HTR-8/SVneo (cell line): ENCODE data around the gene NAT9.

Experiments
- DNase-seq: peaks from one replicate; pipeline ENCODE4 v3.0.0; 2011; ENCODE audit warnings: low spot score, mixed read lengths; ENCODE audit not compliant: insufficient read length
- FAIRE-seq: peaks from 2 replicates; lab custom pipeline; 2011; peaks lifted over from hg19 to GRCh38; lab: Jason Lieb, UNC

NAT9 gene

GRCh38 chr17:74767111-74767516 lies 9.0 kb downstream of the NAT9 start:
- FAIRE-seq (no peak), DNase-seq (no peak)

- DNase-seq (no peak), FAIRE-seq (no peak)
These were observed 9.7 kb downstream of the NAT9 start for GRCh38 chr17:74766413-74766812.

DNA sequence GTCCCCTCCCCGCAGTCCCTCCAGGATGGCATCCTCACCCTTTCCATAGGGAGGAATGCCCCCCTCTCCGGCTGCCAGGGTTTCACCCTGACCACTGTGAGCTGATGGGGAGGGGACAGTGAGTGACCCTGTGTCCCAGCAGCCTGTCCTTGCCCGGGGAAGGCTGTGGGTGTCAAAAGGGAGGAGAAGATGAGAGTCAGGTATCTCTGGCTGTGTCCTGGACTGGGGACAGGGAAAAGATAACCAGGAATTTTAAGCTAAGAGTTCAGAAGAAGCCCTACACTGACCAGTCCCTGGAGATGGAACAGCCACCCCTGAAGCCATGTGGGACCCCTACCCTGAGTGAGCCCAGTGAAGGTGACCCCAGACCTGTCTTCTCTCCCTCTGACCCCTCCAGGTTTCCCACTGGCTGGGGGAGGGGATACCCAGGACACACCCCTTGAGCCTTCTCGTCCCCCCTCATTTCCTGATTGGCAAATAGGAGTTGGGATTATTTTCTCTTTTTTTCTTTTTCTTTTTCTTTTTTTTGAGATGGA lies 11.3 kb downstream of the NAT9 start:
- DNase-seq, result no peak
- no peak for FAIRE-seq

DNA sequence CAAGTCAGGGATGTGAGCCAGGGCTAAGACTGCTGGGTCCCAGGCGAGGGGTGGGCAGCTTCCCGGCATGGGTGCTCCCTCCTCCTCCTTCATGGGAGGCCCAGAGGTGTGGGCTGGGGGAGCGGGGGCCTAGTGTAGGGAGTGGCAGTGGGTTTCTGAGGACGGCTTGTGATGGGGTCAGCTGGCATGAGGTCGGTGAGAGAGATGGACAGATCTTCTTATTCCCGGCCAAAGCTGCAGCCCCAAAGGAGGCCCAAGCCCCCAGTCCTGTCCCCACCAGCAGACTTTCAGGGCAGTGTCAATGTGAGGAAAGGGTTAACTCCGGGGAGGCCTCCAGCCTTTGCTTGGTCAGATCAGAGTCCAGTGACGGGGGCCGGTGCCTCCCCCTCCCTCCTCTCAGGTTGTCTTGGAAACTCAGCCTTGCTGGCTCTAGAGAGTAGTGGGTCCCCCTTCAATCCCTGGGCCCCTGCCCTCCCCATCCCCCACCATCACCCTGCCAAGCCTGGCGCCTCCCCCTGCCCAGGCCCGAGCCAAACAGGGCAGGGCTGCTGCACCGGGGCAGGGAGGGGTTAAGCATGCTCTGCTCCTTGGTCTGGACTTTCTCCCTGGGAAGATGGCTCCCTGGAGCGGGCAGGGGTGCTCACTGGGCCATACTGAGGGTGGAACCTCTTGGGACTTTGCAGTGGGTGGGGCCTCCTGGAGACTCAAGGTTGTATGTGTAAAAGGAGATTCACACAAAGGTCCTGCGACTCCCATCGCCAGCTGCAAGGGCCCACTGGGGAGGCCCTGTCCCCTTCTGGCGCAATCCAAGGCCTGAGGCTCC lies 12.4 kb downstream of the NAT9 start:
- FAIRE-seq (no peak), DNase-seq (no peak)

DNA sequence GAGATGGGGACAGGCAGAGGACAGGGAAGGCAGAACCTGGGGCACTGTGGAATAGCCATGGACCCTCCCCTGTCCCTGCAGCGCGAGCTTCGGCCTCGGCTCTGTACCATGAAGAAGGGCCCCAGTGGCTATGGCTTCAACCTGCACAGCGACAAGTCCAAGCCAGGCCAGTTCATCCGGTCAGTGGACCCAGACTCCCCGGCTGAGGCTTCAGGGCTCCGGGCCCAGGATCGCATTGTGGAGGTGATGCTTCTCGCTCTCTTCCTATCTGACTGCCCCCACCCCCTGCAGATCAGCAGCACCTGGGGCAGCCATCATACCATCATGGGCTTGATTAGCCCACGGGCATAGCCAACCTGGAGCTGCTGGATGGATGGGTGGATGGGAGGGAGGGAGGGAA lies 14.2 kb downstream of the NAT9 start:
- DNase-seq (no peak), FAIRE-seq (no peak)

DNA sequence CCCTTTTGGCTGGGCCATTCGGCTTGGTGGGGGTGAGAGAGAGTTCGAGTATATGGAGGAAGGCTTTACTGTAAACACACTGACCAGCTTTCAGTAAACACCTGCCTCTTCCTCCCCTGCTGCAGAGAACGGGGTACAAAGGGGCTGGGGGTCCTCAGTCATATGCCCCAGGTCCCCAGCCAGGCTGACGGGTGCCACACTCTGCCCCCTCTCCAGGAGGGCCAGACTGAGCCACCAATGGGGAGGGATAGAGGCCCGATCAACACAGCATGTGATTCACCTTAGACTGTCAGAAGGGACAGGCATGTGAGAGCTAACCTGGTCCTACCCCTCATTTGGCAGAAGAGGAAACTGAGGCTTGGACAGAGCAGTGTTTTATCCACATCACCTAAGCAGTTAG lies 14.7 kb downstream of the NAT9 start:
- FAIRE-seq, result no peak

DNA sequence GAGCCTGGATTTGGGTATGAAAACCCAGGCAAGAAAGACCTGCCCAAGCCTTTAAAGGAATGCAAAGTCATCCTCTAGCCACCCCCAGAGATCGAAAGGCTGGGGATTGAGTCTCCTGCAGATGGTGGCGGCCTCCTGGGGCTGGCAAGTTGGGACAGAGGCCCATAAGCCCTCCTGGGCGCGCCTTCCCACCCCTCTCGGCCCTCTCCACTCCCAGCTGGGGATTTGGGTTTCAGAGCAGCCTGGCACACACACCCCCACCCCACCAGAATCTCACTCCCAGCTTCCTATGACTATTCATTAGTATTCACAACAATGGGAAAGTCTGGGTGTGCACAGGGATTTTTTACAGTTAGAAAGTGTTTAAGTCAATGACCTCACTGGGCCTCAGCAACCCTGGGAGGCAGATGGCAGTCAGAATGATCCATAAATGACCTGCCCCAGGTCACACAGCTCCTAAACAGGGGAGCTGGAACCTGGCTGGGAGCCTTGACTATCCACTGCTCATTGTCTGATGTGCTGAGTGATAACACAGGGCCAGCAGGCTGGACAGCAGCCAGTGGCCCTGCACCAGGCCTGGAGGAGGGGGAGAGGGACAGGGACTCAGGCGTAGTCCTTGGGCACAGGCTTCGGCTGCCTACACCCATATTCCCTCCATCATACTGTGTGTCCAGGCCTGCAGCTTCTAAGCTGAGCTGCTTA lies 15.6 kb downstream of the NAT9 start:
- DNase-seq (no peak), FAIRE-seq (no peak)

More for the DNA sequence above, 14.7 kb downstream of the NAT9 start:
- no peak for DNase-seq

DNA sequence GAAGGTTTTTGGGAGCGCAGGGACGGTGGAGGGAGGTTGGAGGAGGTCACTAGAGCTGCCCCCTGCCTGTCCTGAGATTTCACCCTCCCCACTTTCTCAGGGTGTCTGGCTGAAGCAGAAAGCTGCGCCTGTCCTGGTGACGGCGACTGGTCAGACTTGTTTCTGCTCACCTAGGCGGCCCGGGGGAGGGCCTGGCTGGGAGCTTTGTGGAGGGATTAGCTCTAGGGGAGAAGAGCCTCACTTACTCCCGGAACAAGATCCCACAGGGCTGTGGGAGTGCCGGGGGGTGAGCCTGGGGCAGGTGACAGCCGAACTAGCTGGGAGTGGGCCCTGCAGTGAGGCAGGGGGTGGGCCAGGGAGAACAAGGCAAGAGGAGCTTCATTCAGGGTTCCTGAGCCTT lies 16.2 kb downstream of the NAT9 start:
- DNase-seq, result no peak
- no peak for FAIRE-seq

DNA sequence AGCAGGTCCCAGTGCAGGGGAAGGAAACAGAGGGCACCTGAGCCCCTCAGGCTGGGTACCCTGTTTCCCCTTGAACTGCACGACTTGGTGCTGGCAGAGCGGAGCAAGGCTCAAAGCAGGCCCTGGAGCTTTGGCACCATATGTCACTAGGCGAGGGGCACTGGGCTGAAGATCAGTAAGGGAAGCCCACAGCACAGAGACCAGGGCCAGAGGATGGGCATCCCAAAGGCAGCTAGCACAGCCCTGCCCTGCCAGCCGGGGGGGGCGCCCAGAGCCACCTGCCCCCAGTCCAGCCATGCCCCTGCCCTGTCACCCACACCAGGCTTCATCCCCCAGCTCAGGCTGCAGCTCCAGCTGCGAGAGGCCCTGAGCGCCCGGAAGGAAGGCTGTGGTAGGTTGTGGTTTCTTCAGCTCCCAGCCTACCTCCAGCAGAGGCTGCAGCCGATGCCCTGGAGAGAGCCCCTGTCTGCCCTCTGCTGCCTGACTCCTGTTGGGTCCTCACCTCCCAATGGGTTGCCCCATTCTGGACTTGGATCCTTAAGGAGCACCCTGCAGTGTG lies 16.8 kb downstream of the NAT9 start:
- FAIRE-seq (no peak), DNase-seq (no peak)

DNA sequence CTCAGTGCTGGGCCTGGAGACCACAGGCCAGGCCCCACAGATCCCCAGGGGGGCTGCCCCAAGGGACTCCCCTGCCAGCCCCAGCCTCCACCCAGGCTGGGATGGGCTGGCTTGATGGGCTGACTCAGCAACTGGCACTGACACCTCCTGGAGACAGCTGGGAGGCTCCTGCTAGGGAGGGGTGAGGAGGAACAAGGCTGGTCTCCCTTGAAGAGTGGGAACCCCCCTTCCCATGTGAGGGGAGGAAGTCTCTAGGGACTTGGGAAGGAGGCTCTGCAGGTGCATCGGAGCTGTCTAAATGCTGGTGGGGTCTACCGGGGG lies 17.3 kb downstream of the NAT9 start:
- no peak for FAIRE-seq
- DNase-seq, result no peak

DNA sequence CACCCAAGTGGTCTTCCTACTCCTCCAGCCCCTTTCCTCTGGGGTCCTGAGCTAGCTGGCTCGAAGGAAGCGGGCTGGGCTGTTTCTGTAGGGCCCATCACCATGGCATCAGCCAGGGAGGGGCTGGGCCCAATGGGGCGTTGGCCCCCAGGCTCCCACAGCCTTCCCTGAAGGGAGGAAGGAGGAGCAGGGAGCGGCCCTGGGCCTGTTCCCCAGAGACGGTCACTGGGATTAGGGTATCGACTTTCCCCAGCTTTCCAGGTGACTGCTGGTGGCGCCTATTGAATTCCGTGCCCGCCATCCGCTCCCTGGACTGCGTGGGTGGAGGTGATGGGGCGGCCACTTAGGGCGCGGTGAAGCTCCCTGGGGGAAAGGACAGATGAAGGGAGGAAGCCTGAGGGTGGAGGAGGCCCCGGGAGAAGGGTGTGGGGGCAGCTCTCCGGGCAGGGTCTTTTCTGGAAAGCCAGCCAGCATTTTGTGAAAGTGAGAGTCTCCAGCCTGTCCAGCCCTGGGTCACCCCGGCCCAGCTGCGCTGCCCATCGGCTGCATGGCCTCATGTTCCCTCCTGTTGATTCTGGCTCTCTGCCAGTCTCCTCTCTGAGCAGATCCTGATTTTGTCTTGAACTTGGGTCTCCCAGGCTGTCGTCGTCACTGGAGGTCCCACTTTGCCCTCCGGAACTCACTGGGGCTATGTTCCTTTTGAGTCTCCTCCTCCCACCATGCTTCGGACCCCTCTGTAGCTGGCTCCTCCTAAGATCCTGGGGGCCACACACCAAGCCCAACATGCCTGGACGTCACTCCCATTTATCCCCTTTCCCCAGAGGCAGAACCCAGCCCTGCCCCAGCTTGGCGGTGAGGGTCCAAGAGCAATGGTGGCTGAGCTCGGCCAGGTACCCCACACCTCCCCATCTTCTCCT lies 18.0 kb downstream of the NAT9 start:
- DNase-seq (no peak), FAIRE-seq (no peak)

DNA sequence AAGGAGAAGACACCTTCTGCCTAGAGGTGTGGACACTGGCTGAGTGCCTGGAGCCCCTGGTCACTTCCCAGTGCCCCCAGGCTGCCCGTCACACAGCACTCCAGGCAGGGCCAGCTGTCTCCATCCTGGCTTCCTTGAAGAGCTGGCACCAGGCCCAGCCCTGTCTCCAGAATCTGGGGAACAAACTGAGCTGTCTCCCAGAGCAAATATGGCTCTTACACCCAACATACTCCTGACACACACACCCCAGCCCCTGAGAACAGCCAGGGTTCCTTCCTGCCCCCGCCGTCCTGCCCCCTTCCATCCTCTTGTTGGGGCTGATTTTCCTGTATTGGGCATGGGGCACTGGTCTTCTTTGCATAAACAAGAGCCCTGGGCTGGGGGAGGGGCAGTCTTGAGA lies 18.6 kb downstream of the NAT9 start:
- FAIRE-seq (peak; percentile 71), DNase-seq (no peak)

GRCh38 chr17:74756891-74757290 lies 19.3 kb downstream of the NAT9 start:
- FAIRE-seq (no peak), DNase-seq (no peak)

GRCh38 chr17:74755533-74755932 lies 20.6 kb downstream of the NAT9 start:
- FAIRE-seq (no peak), DNase-seq (no peak)

GRCh38 chr17:74754832-74755231 lies 21.3 kb downstream of the NAT9 start:
- DNase-seq, result no peak
- FAIRE-seq, result no peak

GRCh38 chr17:74752822-74753401 lies 23.2 kb downstream of the NAT9 start:
- no peak for DNase-seq
- FAIRE-seq, result no peak

DNA sequence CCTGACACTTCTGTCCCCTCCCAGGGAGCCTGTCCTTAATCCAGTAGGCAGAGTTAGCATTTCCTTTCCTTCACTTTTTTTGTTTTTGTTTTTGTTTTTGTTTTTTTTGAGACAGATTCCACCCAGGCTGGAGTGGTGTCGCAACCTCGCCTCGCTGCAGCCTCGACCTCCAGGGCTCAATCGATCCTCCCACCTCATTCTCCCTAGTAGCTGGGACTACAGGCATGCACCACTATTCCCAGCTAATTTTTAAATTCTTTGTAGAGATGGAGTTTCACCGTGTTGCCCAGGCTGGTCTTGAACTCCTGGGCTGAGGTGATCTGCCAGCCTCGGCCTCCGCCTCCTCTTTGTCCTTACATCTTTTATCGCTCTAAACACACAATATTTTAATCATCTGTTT lies 23.7 kb downstream of the NAT9 start:
- no peak for FAIRE-seq
- DNase-seq, result no peak

GRCh38 chr17:74750327-74751069 lies 25.6 kb downstream of the NAT9 start:
- FAIRE-seq, result peak; percentile 20
- DNase-seq, result no peak

- FAIRE-seq (no peak), DNase-seq (no peak)
These were observed 26.2 kb downstream of the NAT9 start for GRCh38 chr17:74750039-74750326.
